Astrocyte of the spinal cord (primary cell): Measurements from ENCODE around the gene UBAC2.

Experiments used
- DNase-seq: peaks from one replicate; pipeline ENCODE4 v3.0.0; 2011; ENCODE audit warnings: low read depth, low spot score
- H3K4me3 ChIP-seq: 2 replicates; pipeline ENCODE4 v1.5.1; 2011; ENCODE audit warnings: low read depth, mild to moderate bottlenecking, low read length, moderate library complexity
- in situ Hi-C: cut with HindIII; loops from 2 replicates; pipeline ENCODE4 v1.10.0; 2017; ENCODE audit warnings: low sequenced_read_pairs
- TF ChIP-seq, protein P1 (sequence below): IDR thresholded peaks from 2 replicates; pipeline ENCODE4 v1.5.1; 2012; ENCODE audit warnings: low read depth, mild to moderate bottlenecking, low read length, inconsistent platforms

The UBAC2 gene

DNA sequence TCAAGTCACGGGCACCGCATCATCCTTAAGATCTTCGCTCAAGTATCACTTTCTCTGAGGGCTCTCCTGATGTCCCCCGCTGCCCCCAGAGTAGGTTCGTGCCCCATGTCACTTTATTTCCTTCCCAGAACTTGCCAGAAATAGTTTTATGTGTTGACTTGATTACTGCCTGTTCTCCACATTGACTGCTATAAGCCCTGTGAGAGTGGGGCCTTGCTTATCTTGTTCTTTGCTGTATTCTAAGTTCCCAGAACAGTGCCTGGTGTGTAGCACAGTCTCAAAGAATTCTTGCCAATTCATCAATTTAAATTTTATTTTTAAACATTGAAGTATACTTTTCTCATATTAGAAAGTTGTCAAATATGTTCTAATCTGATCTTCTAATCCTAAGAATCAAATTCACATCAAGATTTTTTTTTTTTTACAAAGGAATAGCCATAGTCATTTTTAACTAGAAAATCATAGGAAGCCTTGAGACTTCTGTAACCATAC, 138.6 kb downstream of the UBAC2 start:
- in situ Hi-C loops: no loop called here
- no peak for DNase-seq
- TF ChIP-seq, protein P1, sequence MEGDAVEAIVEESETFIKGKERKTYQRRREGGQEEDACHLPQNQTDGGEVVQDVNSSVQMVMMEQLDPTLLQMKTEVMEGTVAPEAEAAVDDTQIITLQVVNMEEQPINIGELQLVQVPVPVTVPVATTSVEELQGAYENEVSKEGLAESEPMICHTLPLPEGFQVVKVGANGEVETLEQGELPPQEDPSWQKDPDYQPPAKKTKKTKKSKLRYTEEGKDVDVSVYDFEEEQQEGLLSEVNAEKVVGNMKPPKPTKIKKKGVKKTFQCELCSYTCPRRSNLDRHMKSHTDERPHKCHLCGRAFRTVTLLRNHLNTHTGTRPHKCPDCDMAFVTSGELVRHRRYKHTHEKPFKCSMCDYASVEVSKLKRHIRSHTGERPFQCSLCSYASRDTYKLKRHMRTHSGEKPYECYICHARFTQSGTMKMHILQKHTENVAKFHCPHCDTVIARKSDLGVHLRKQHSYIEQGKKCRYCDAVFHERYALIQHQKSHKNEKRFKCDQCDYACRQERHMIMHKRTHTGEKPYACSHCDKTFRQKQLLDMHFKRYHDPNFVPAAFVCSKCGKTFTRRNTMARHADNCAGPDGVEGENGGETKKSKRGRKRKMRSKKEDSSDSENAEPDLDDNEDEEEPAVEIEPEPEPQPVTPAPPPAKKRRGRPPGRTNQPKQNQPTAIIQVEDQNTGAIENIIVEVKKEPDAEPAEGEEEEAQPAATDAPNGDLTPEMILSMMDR: no peak
- no peak overlapping the region for H3K4me3 ChIP-seq

DNA sequence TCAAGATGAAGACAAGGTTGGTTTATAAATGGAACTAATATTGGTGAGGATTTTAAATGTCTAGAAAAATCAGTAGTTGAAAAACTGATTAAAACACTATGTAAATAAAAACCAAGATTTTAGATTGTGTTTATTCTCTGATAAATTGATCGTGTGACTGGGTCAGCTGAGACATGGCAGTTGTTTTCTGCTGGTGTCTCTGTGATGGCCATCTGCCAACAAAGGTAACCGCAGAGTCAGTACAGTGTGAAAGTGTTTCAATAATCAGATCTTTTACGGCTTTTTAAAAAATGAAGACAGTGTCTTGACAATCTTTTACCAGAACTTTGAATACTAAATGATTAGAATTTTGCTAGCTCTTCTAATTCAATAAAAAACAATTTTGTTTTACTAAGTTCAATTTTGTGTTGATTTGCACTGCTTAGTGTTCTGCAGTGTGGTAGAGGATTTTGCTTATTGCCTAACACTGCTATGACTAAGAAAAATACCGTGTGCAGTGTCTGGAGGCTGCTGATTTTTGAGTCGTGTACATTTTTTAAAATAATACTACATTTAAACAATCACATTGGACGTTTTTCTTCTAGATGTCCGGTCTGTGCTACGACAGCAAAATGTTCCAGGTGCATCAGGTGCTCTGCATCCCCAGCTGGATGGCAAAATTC, 139.2 kb downstream of the UBAC2 start:
- TF ChIP-seq, protein P1: no peak
- DNase-seq: peak; percentile 21
- H3K4me3 ChIP-seq: no peak overlapping the region
- in situ Hi-C loops: no loop called here

DNA sequence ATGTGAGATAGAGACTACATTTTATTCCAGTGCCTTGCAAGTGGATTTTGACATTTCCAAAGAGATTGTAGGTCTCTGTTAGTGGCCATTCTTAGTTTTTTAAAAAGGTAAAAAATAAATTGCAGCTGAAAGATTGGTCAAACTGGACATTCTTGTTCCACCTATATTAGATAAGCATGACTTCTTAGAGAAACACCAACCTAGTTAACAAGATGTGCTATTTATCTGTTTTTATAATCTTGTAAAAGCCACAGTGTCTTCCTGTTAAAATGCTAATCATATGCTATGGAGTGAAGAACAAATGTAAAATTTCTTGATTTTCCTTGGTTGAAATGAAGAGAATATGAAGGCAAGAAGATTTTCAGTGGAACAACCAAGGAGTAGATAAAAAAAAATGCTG, 140.0 kb downstream of the UBAC2 start:
- TF ChIP-seq, protein P1: no peak
- in situ Hi-C loops: no loop called here
- no peak for DNase-seq
- H3K4me3 ChIP-seq: no peak overlapping the region

DNA sequence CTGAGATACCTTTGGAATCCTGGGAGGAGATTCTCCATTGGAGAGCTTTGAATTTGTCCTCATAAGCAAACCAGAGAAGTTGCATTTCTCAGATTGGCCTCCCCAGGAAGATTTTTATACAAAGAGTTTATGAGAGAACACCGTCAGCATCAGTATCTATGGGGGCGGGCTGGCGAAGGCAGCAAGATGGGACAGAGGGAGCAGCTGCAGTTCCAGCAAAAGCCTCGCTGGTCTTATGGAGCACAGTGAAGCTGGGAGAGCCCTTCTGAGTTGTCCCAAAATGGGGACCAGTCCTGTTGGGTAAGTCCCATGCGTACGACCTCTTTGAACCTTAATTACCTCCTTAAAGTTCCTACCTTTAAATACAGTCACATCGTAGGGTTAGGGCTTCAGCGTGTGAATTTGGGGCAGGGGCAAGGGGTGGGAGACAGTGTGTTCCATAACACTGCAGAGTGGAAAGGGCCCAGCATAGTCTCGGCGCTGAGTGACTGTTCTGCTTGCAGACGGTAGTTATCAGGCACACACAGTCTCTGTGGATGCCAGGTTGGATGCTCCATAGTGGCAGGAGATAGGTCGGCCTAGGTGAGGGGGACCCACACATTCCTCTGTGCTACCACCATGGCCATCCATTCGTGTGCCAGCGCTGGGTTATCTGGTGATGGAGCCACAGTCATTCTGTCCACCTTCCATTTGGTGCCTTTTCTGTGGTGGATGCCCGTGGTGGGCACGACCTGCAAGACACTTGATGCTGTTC, 141.5 kb downstream of the UBAC2 start:
- TF ChIP-seq, protein P1: no peak
- no peak for DNase-seq
- H3K4me3 ChIP-seq: no peak overlapping the region
- in situ Hi-C loops: no loop called here

DNA sequence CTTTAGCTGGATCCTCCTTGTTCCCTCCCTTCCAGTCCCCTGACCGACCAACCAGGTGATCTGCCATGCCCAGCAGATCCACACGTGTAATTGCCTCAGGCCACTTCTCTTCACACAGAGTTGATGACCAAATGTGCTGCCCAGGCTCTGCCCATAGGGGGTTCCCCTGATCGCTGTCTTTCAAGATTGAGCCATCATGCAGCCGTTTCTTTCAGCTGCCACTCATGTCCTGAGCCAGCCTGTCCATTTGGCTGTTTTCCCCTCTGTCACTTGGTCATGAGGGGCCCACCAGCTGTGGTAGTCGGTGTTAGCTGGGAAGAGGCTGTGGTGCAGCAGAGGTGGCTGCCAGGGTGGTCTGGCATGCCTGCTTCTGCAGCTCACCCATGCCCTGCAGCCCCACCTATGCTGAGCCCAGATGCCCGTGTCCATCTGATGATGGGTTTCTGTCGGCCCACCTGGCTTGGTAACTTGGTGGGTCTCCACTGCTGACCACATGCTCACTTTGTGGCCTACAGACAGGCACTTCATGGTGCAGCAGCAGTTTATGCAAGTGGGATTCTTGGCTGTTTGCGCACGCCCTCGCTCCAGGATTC, 142.2 kb downstream of the UBAC2 start:
- in situ Hi-C loops: no loop called here
- no peak overlapping the region for H3K4me3 ChIP-seq
- no peak for DNase-seq
- TF ChIP-seq, protein P1: no peak

DNA sequence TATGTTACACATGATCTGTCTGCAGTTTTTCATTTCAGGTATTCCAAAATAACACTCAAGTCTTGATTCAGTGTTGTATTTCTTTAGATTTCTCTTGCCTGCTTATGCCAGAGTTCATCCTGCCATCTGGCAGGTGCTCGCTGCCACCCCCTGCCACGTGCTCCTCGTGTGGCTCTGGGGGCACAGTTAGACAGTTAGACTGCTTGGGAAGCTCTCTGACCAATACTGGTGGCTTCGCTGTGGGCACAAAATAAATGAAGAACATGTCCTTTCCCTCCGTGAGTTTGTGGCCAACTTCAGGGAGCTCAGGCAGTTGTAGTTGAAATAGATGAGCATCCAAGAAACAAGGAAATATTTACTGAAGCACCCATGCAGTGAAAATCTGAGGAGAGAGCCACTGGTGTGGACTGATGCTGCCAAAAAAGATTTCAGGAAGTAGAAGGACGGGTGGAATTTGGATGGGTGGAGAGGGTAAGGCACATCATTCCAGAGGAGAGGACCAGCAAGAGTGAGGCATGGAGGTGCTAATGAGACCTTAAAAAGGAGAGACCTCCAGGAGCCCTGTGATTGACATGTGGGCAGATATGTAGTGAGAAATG, 144.1 kb downstream of the UBAC2 start:
- no peak for DNase-seq

More for the DNA sequence above, 144.1 kb downstream of the UBAC2 start:
- in situ Hi-C loops: no loop called here
- TF ChIP-seq, protein P1: no peak
- H3K4me3 ChIP-seq: no peak overlapping the region
